Cardiac muscle cell (in vitro differentiated cells and primary cell): ENCODE results near the gene TNK1. TPM values are rescaled to one million over a fixed set of nuclear protein-coding genes. Genes with fewer than 3 reads are reported as not detected.
A peak's percentile ranks its signal among the peaks of the same experiment; 100 is the strongest.

Experiments
- DNase-seq, 2 donors: peaks; one replicate each; pipeline versions ENCODE4 v3.0.0 to v3.0.0-alpha.2; 2010 to 2017; ENCODE audit warnings: low read depth in 1 of 2, low spot score in 1 of 2
- H3K27ac ChIP-seq: fragments of 200-600 bp; sonication (generic); 2 replicates; pipeline ENCODE4 v1.5.1; 2016
- H3K27me3 ChIP-seq: fragments of 200-600 bp; sonication (generic); 2 replicates; pipeline ENCODE4 v1.6.0; 2016; ENCODE audit warnings: control low read depth
- H3K36me3 ChIP-seq: fragments of 200-600 bp; sonication (generic); 2 replicates; pipeline ENCODE4 v1.5.1; 2016; ENCODE audit warnings: control low read depth
- H3K4me1 ChIP-seq: fragments of 200-600 bp; sonication (generic); 2 replicates; pipeline ENCODE4 v1.8.1; 2017; ENCODE audit warnings: low read depth, mild to moderate bottlenecking, mixed run types
- H3K4me3 ChIP-seq: fragments of 200-600 bp; sonication (generic); 2 replicates; pipeline ENCODE4 v1.5.1; 2016; ENCODE audit warnings: mild to moderate bottlenecking
- H3K9me3 ChIP-seq: fragments of 200-600 bp; sonication (generic); 2 replicates; pipeline ENCODE4 v1.5.1; 2017; ENCODE audit warnings: low read depth, mild to moderate bottlenecking, control low read depth
- CTCF ChIP-seq: IDR thresholded peaks from 2 replicates; pipeline ENCODE4 v1.5.1; 2012; ENCODE audit warnings: low read depth, mild to moderate bottlenecking, low read length
- polyA plus RNA-seq: library from polyadenylated mRNA; unstranded; fragments of >200 nt; fragmentation: Nextera tagmentation; extraction: Ambion mirVana; gene quantifications from 2 replicates; pipeline ENCODE4 v1.2.1, GENCODE V29; 2016
- total RNA-seq: library from RNA; depleted of rRNA; stranded (reverse); fragments of >200 nt; gene quantifications from 2 replicates; pipeline ENCODE4 v1.2.3, GENCODE V29; 2016

The TNK1 gene
- total and polyA plus RNA-seq, 2 experiments from 2014 or later, result 2.6 to 2.9 TPM

GRCh38 chr17:7438656-7439460 lies 58.0 kb downstream of the TNK1 start:
- Histone ChIP-seq H3K36me3 (no peaks in the 10 kb centered on the region), H3K9me3 (no peaks in the 10 kb centered on the region), H3K4me1 (peaks cover 20% of the 10 kb centered on the region), H3K4me3 (peak overlapping the region; percentile 64), H3K27me3 (no peaks in the 10 kb centered on the region), H3K27ac (no peak overlapping the region)
- DNase-seq, result no peak
- TF ChIP-seq CTCF, result no peak

Other genes with a start within 250 kb of the TNK1 start
Only the 30 nearest of the 38 such genes appear.
- gene DLG4, start 161.3 kb upstream of the TNK1 start, total RNA-seq, result 32.9 and 40.6 TPM in 2 replicates
- 6.8 and 7.4 TPM in 2 replicates for gene DLG4, start 161.3 kb upstream of the TNK1 start, polyA plus RNA-seq
- 291 and 364 TPM in 2 replicates for gene ACADVL, start 161.2 kb upstream of the TNK1 start, total RNA-seq
- gene ACADVL, start 161.2 kb upstream of the TNK1 start, polyA plus RNA-seq, result 573 and 681 TPM in 2 replicates
- gene DVL2, start 146.6 kb upstream of the TNK1 start, total RNA-seq, result 87.4 and 121 TPM in 2 replicates
- gene DVL2, start 146.6 kb upstream of the TNK1 start, polyA plus RNA-seq, result 79.2 and 80.3 TPM in 2 replicates
- 53.5 and 57.7 TPM in 2 replicates for gene PHF23, start 141.6 kb upstream of the TNK1 start, total RNA-seq
- gene PHF23, start 141.6 kb upstream of the TNK1 start, polyA plus RNA-seq, result 53.9 and 65.0 TPM in 2 replicates
- 517 and 760 TPM in 2 replicates for gene GABARAP, start 138.6 kb upstream of the TNK1 start, total RNA-seq
- 772 and 773 TPM in 2 replicates for gene GABARAP, start 138.6 kb upstream of the TNK1 start, polyA plus RNA-seq
- gene CTDNEP1, start 129.4 kb upstream of the TNK1 start, total RNA-seq, result 76.0 and 78.3 TPM in 2 replicates
- 92.5 and 98.6 TPM in 2 replicates for gene CTDNEP1, start 129.4 kb upstream of the TNK1 start, polyA plus RNA-seq
- 54.5 and 68.8 TPM in 2 replicates for gene ELP5, start 128.9 kb upstream of the TNK1 start, total RNA-seq
- gene ELP5, start 128.9 kb upstream of the TNK1 start, polyA plus RNA-seq, result 62.3 and 82.9 TPM in 2 replicates
- 0.32 and 0.51 TPM in 2 replicates for gene CLDN7, start 118.6 kb upstream of the TNK1 start, total RNA-seq
- gene CLDN7, start 118.6 kb upstream of the TNK1 start, polyA plus RNA-seq, result 0.83 and 0.99 TPM in 2 replicates
- gene SLC2A4, start 99.4 kb upstream of the TNK1 start, total RNA-seq, result 36.3 and 42.6 TPM in 2 replicates
- gene SLC2A4, start 99.4 kb upstream of the TNK1 start, polyA plus RNA-seq, result 23.4 and 32.7 TPM in 2 replicates
- 27.8 and 56.2 TPM in 2 replicates for gene YBX2, start 86.5 kb upstream of the TNK1 start, total RNA-seq
- gene YBX2, start 86.5 kb upstream of the TNK1 start, polyA plus RNA-seq, result 20.9 and 32.7 TPM in 2 replicates
- gene EIF5A, start 73.5 kb upstream of the TNK1 start, total RNA-seq, result 319 and 545 TPM in 2 replicates
- gene EIF5A, start 73.5 kb upstream of the TNK1 start, polyA plus RNA-seq, result 719 and 988 TPM in 2 replicates
- gene GPS2, start 65.7 kb upstream of the TNK1 start, total RNA-seq, result 59.9 and 76.2 TPM in 2 replicates
- 68.7 and 97.4 TPM in 2 replicates for gene GPS2, start 65.7 kb upstream of the TNK1 start, polyA plus RNA-seq
- 25.3 and 32.4 TPM in 2 replicates for gene NEURL4, start 51.8 kb upstream of the TNK1 start, total RNA-seq
- gene NEURL4, start 51.8 kb upstream of the TNK1 start, polyA plus RNA-seq, result 12.2 and 15.5 TPM in 2 replicates
- gene ACAP1, start 44.6 kb upstream of the TNK1 start, total RNA-seq, result 1.4 and 6.9 TPM in 2 replicates
- 25.9 and 32.1 TPM in 2 replicates for gene ACAP1, start 44.6 kb upstream of the TNK1 start, polyA plus RNA-seq
- gene KCTD11, start 28.9 kb upstream of the TNK1 start, total RNA-seq, result 15.9 and 18.4 TPM in 2 replicates
- gene KCTD11, start 28.9 kb upstream of the TNK1 start, polyA plus RNA-seq, result 10.7 and 14.0 TPM in 2 replicates
- not detected in 2 replicates for gene TMEM95, start 25.9 kb upstream of the TNK1 start, total RNA-seq
- not detected in 2 replicates for gene TMEM95, start 25.9 kb upstream of the TNK1 start, polyA plus RNA-seq
- gene PLSCR3, start 13.4 kb downstream of the TNK1 start, total RNA-seq, result 25.9 and 33.4 TPM in 2 replicates
- gene PLSCR3, start 13.4 kb downstream of the TNK1 start, polyA plus RNA-seq, result 39.1 and 40.3 TPM in 2 replicates
- 85.4 and 122 TPM in 2 replicates for gene TMEM256, start 23.0 kb downstream of the TNK1 start, total RNA-seq
- 117 and 193 TPM in 2 replicates for gene TMEM256, start 23.0 kb downstream of the TNK1 start, polyA plus RNA-seq
- gene NLGN2, start 26.8 kb downstream of the TNK1 start, total RNA-seq, result 14.8 and 26.3 TPM in 2 replicates
- 5.2 and 8.4 TPM in 2 replicates for gene NLGN2, start 26.8 kb downstream of the TNK1 start, polyA plus RNA-seq
- not detected in 2 replicates for gene SPEM1, start 39.2 kb downstream of the TNK1 start, total RNA-seq
- not detected in 2 replicates for gene SPEM1, start 39.2 kb downstream of the TNK1 start, polyA plus RNA-seq
- not detected in 2 replicates for gene SPEM2, start 44.5 kb downstream of the TNK1 start, total RNA-seq
- gene SPEM2, start 44.5 kb downstream of the TNK1 start, polyA plus RNA-seq, result not detected in 2 replicates
- gene SPEM3, start 47.8 kb downstream of the TNK1 start, total RNA-seq, result not detected in 2 replicates
- not detected in 2 replicates for gene SPEM3, start 47.8 kb downstream of the TNK1 start, polyA plus RNA-seq
- gene TMEM102, start 54.3 kb downstream of the TNK1 start, total RNA-seq, result 10.7 and 12.1 TPM in 2 replicates
- 7.9 and 10.9 TPM in 2 replicates for gene TMEM102, start 54.3 kb downstream of the TNK1 start, polyA plus RNA-seq
- 51.9 and 56.8 TPM in 2 replicates for gene FGF11, start 58.4 kb downstream of the TNK1 start, total RNA-seq
- gene FGF11, start 58.4 kb downstream of the TNK1 start, polyA plus RNA-seq, result 50.4 and 63.6 TPM in 2 replicates
- 8.5 and 14.0 TPM in 2 replicates for gene CHRNB1, start 64.0 kb downstream of the TNK1 start, total RNA-seq
- gene CHRNB1, start 64.0 kb downstream of the TNK1 start, polyA plus RNA-seq, result 28.6 and 34.5 TPM in 2 replicates
- 28.5 and 40.4 TPM in 2 replicates for gene ZBTB4, start 98.5 kb downstream of the TNK1 start, total RNA-seq
- 17.9 and 26.6 TPM in 2 replicates for gene ZBTB4, start 98.5 kb downstream of the TNK1 start, polyA plus RNA-seq
- not detected in 2 replicates for gene SLC35G6, start 100.4 kb downstream of the TNK1 start, total RNA-seq
- 0.10 and 1.9 TPM in 2 replicates for gene SLC35G6, start 100.4 kb downstream of the TNK1 start, polyA plus RNA-seq
- 40.7 and 41.3 TPM in 2 replicates for gene POLR2A, start 103.3 kb downstream of the TNK1 start, total RNA-seq
- gene POLR2A, start 103.3 kb downstream of the TNK1 start, polyA plus RNA-seq, result 53.8 and 62.3 TPM in 2 replicates
- gene TNFSF12, start 168.0 kb downstream of the TNK1 start, total RNA-seq, result 4.1 and 11.7 TPM in 2 replicates
- 3.2 and 6.7 TPM in 2 replicates for gene TNFSF12, start 168.0 kb downstream of the TNK1 start, polyA plus RNA-seq
- gene TNFSF13, start 177.7 kb downstream of the TNK1 start, total RNA-seq, result 3.1 and 7.4 TPM in 2 replicates
- 2.5 and 3.9 TPM in 2 replicates for gene TNFSF13, start 177.7 kb downstream of the TNK1 start, polyA plus RNA-seq